ENCODE results near the gene ZNF367. TPM values are rescaled to one million over a fixed set of nuclear protein-coding genes. Genes with fewer than 3 reads are reported as not detected.

ZNF367 gene
- total RNA-seq, 1 donor: 7.8 TPM

Other genes starting within 250 kb of the ZNF367 start
- not detected for gene HSD17B3, start 116.2 kb downstream of the ZNF367 start, total RNA-seq
- 19.1 TPM for gene SLC35D2, start 34.7 kb downstream of the ZNF367 start, total RNA-seq
- 12.4 TPM for gene HABP4, start 31.8 kb upstream of the ZNF367 start, total RNA-seq
- gene CDC14B, start 201.5 kb upstream of the ZNF367 start, total RNA-seq: 7.6 TPM
- gene PRXL2C, start 236.9 kb upstream of the ZNF367 start, total RNA-seq: 19.5 TPM

Measured in mononuclear cell (primary cell).